K562 (cell line): ENCODE results near the gene ANXA2. TPM values are rescaled to one million over a fixed set of nuclear protein-coding genes. Genes with fewer than 3 reads are reported as not detected.

Source experiments
- ATAC-seq: fragments of 200-7000 bp; cut with Tn5 transposase; 3 replicates; pipeline ENCODE4 v1.9.1; 2020; ENCODE audit warnings: moderate library complexity
- BruUV-seq: library from RNA; stranded (reverse); fragments of 400-500 nt; replicated peaks from 2 replicates; lab custom pipeline; 2021; lab: Mats Ljungman, UMichigan
- CTCF ChIA-PET: fragments of 300-600 bp; formaldehyde crosslinking; extraction: SDS; loops from one replicate; lab custom pipeline; 2021; ENCODE audit warnings: low intra/inter-chr PET ratio; lab: Yijun Ruan, JAX
- POLR2A ChIA-PET: fragments of 300-600, 350-650 bp; sonication (Branson Sonifier 250); formaldehyde crosslinking; extraction: SDS; loops from one replicate; lab custom pipeline; 2021; ENCODE audit warnings: antibody characterized with exemption, inconsistent platforms; lab: Yijun Ruan, JAX
- DNase-seq, 4 experiments: peaks; one replicate each; pipeline versions ENCODE4 v3.0.0 to v3.0.0-alpha.2; 2011 to 2018; ENCODE audit warnings: low spot score in 3 of 4, mixed read lengths in 3 of 4; ENCODE audit errors: extremely low read depth in 1 of 4
- FAIRE-seq: peaks from 2 replicates; lab custom pipeline; 2011; peaks lifted over from hg19 to GRCh38; lab: Jason Lieb, UNC
- H2AFZ ChIP-seq: 2 replicates; pipeline ENCODE4 v1.6.0; 2011; ENCODE audit warnings: low read depth, low read length, control low read depth, inconsistent platforms
- H3K27ac ChIP-seq: fragments of 200-600 bp; 3 replicates; pipeline ENCODE4 v1.8.0; 2011; ENCODE audit warnings: low read depth, mild to moderate bottlenecking, control low read depth, inconsistent platforms, low read length, moderate library complexity, mixed read lengths; ENCODE audit errors: extremely low read depth
- H3K27me3 ChIP-seq, 2 experiments: fragments of 300-600 bp in 1 of 2; 2 replicates in 1 of 2; 3 replicates in 1 of 2; pipeline versions ENCODE4 v1.6.0 to v1.8.0; 2011; ENCODE audit warnings: inconsistent platforms in 2 of 2, low read length in 2 of 2, mild to moderate bottlenecking in 1 of 2, mixed read lengths in 1 of 2, moderate library complexity in 1 of 2; ENCODE audit not compliant: control insufficient read depth in 2 of 2, insufficient read depth in 2 of 2
- H3K36me3 ChIP-seq: fragments of 300-600 bp; 3 replicates; pipeline ENCODE4 v1.8.0; 2011; ENCODE audit warnings: mild to moderate bottlenecking, low read length, inconsistent platforms; ENCODE audit not compliant: control insufficient read depth, insufficient read depth
- H3K4me1 ChIP-seq, 2 experiments: fragments of 200-600 bp in 1 of 2; replicated peaks in 1 of 2; 2 replicates in 1 of 2; 3 replicates in 1 of 2; pipeline versions ENCODE4 v1.5.1 to v1.8.0; 2011; ENCODE audit warnings: inconsistent platforms in 2 of 2, low read length in 2 of 2, mild to moderate bottlenecking in 1 of 2, mixed read lengths in 1 of 2, moderate library complexity in 1 of 2; ENCODE audit not compliant: control insufficient read depth in 2 of 2, insufficient read depth in 2 of 2
- H3K4me2 ChIP-seq: 2 replicates; pipeline ENCODE4 v1.6.1; 2011; ENCODE audit warnings: low read length, control low read depth, inconsistent platforms, mixed read lengths; ENCODE audit not compliant: insufficient read depth
- H3K4me3 ChIP-seq: fragments of 200-600 bp; sonication (generic), shearing (Covaris generic); 2 replicates; pipeline ENCODE4 v1.5.1; 2016; ENCODE audit warnings: control low read depth, inconsistent platforms
- H3K79me2 ChIP-seq: fragments of 200-600 bp; 3 replicates; pipeline ENCODE4 v1.8.0; 2011; ENCODE audit warnings: low read length, inconsistent platforms; ENCODE audit not compliant: control insufficient read depth, insufficient read depth
- H3K9ac ChIP-seq, 2 experiments: 2 replicates each; pipeline versions ENCODE4 v1.6.0 to v1.6.1; 2011; ENCODE audit warnings: low read depth in 2 of 2, low read length in 2 of 2, control low read depth in 1 of 2, inconsistent platforms in 1 of 2, mild to moderate bottlenecking in 1 of 2, mixed read lengths in 1 of 2; ENCODE audit not compliant: insufficient read depth in 1 of 2
- H3K9me1 ChIP-seq: one replicate; pipeline ENCODE4 v1.6.0; 2011; ENCODE audit warnings: inconsistent platforms, mild to moderate bottlenecking, low read length, moderate library complexity; ENCODE audit not compliant: control insufficient read depth, insufficient read depth
- H3K9me3 ChIP-seq: replicated peaks from 2 replicates; pipeline ENCODE4 v1.5.1; 2011; ENCODE audit warnings: low read depth, low read length, inconsistent platforms; ENCODE audit not compliant: control insufficient read depth, insufficient read depth
- H4K20me1 ChIP-seq: replicated peaks from 2 replicates; pipeline ENCODE4 v1.6.1; 2011; ENCODE audit warnings: low read length, inconsistent platforms, mixed read lengths; ENCODE audit not compliant: control insufficient read depth, insufficient read depth
- DACH1 ChIP-seq: fragments of 450-650 bp; IDR thresholded peaks from 2 replicates; pipeline ENCODE4 v1.6.1; 2018; ENCODE audit not compliant: partially characterized antibody
- ELF4 ChIP-seq: fragments of 450-650 bp; formaldehyde crosslinking; IDR thresholded peaks from 2 replicates; pipeline ENCODE4 v1.4.0; 2022; ENCODE audit warnings: missing genetic modification characterization
- ERF ChIP-seq: fragments of 450-650 bp; formaldehyde crosslinking; IDR thresholded peaks from 2 replicates; pipeline ENCODE4 v1.4.0; 2020; ENCODE audit warnings: mild to moderate bottlenecking, mixed read lengths
- NFXL1 ChIP-seq: fragments of 450-650 bp; formaldehyde crosslinking; IDR thresholded peaks from 2 replicates; pipeline ENCODE4 v1.4.0; 2021; ENCODE audit warnings: mild to moderate bottlenecking
- ZNF143 ChIP-seq: sonication (generic); formaldehyde crosslinking; IDR thresholded peaks from 2 replicates; pipeline ENCODE4 v1.9.0; 2022; ENCODE audit warnings: mild to moderate bottlenecking, missing genetic modification reagents
- ZNF511 ChIP-seq: sonication (generic); formaldehyde crosslinking; IDR thresholded peaks from 2 replicates; pipeline ENCODE4 v1.8.0; 2022; ENCODE audit warnings: mild to moderate bottlenecking, missing genetic modification reagents
- ZNF699 ChIP-seq: fragments of 250-450 bp; sonication (Bioruptor Pico); IDR thresholded peaks from 2 replicates; pipeline ENCODE4 v1.8.0; 2021; ENCODE audit warnings: mild to moderate bottlenecking, moderate library complexity; ENCODE audit not compliant: insufficient replicate concordance
- ZSCAN29 ChIP-seq: fragments of 450-650 bp; IDR thresholded peaks from 2 replicates; pipeline ENCODE4 v1.6.1; 2017
- WGBS: fragments of 100-300 bp; shearing (Covaris generic); methylation state at CpG from one replicate; pipeline ENCODE4 v1.1.6; 2016; ENCODE audit warnings: low coverage, mixed read lengths; ENCODE audit not compliant: insufficient coverage; ENCODE audit errors: missing lambda C conversion rate; 5-methylcytosine and 5-hydroxymethylcytosine counted together
- in situ Hi-C: fragments of 300-500 bp; cut with MboI; formaldehyde crosslinking; loops from 4 replicates; pipeline ENCODE4 v1.15.0; 2018; ENCODE audit warnings: inconsistent platforms, mixed read lengths
- intact Hi-C: fragments of 100-400 bp; cut with micrococcal nuclease; formaldehyde crosslinking; loops from 2 replicates; pipeline ENCODE4 v1.14.2; 2022
- polyA plus RNA-seq, 8 experiments: library from polyadenylated mRNA; depleted of rRNA in 4 of 8; stranded (reverse) in 5 of 8; unstranded in 3 of 8; fragments of >200 nt; fragmentation: Nextera tagmentation in 2 of 8; fragmentation: Illumina TruSeq in 1 of 8; extraction: Ambion mirVana in 2 of 8; extraction: Trizol in 1 of 8; gene quantifications; 2 replicates each; pipeline versions ENCODE4 v1.2.1 to v1.2.3, GENCODE V29; 2011 to 2014; ENCODE audit warnings: inconsistent platforms in 1 of 8, missing spikeins in 1 of 8
- total RNA-seq, 7 experiments: library from RNA; depleted of rRNA in 6 of 7; stranded (reverse); fragments of >200 nt in 6 of 7; fragmentation: Illumina TruSeq in 2 of 7; extraction: Trizol in 2 of 7; gene quantifications; 2 replicates each; pipeline versions ENCODE4 v1.2.1 to v1.2.3, GENCODE V29; 2011 to 2021; ENCODE audit warnings: low replicate concordance in 1 of 7

Gene ANXA2
- total and polyA plus RNA-seq, 9 of the 15 experiments (the other 6 are each of a cell fraction or from before 2014, with no cell fraction given): 301 to 1,102 (median 452) TPM

- H3K9ac ChIP-seq: no peak overlapping the region
- ATAC-seq (no peak), FAIRE-seq (no peak)
- POLR2A ChIA-PET: no interaction called here
- H3K36me3 ChIP-seq: peaks cover 59% of the 10 kb centered on the region; the same call in 2 of the 3 replicates
- H3K9me3 ChIP-seq: no peaks in the 10 kb centered on the region
- peaks cover 0 to 10% of the 10 kb centered on the region in 2 experiments; a peak in 3 of 5 replicates for H3K4me1 ChIP-seq
- in situ Hi-C loops: no loop called here
- TF ChIP-seq DACH1 (no peak), ZSCAN29 (no peak), ZNF511 (no peak), ZNF143 (no peak), ELF4 (CRISPR knock-in tag) (no peak), NFXL1 (CRISPR knock-in tag) (no peak), ZNF699 (CRISPR knock-in tag) (no peak), ERF (CRISPR knock-in tag) (no peak)
- TF ChIP-seq, all 486 proteins: peak for 0
- Histone ChIP-seq H3K27ac (no peak overlapping the region), H3K79me2 (peaks cover 62% of the 10 kb centered on the region), H4K20me1 (peaks cover 37% of the 10 kb centered on the region), H2AFZ (no peak overlapping the region), H3K4me3 (no peak overlapping the region), H3K9me1 (peaks cover 8% of the 10 kb centered on the region), H3K27me3 (no peaks in the 10 kb centered on the region), H3K4me2 (no peak overlapping the region)
- DNase-seq: no peak
- WGBS: 86% methylated on average over 1 of the region's 1 CpG
- no TSS peak for BruUV-seq
- CTCF ChIA-PET: no interaction called here
- intact Hi-C loops: no loop called here
These were observed 10.5 kb downstream of the ANXA2 start for GRCh38 chr15:60387321-60387720.
